Left lung (tissue), 10 donors: Measurements from ENCODE around the gene KCTD17. TPM values are rescaled to one million over a fixed set of nuclear protein-coding genes. Genes with fewer than 3 reads are reported as not detected.

Experiments used
- ATAC-seq: fragments of 200-7000 bp; cut with Tn5 transposase; one replicate; pipeline ENCODE4 v1.9.1; 2020; ENCODE audit warnings: moderate library complexity
- DNase-seq, 4 donors: peaks; one replicate each; pipeline ENCODE4 v3.0.0-alpha.2; 2013 to 2020
- H3K27ac ChIP-seq, 2 donors: fragments of 200-600 bp; sonication (generic) in 1 of 2; one replicate each; pipeline versions ENCODE4 v1.5.0 to v1.8.0; 2020 to 2021
- H3K27me3 ChIP-seq, 2 donors: fragments of 200-600 bp; sonication (generic) in 1 of 2; one replicate each; pipeline versions ENCODE4 v1.5.0 to v1.8.0; 2020 to 2021
- H3K36me3 ChIP-seq, 2 donors: fragments of 200-600 bp; sonication (generic) in 1 of 2; one replicate each; pipeline versions ENCODE4 v1.5.0 to v1.8.0; 2020 to 2021
- H3K4me1 ChIP-seq, 2 donors: fragments of 200-600 bp; one replicate each; pipeline ENCODE4 v1.8.0; 2021
- H3K4me3 ChIP-seq, 2 donors: fragments of 200-600 bp; sonication (generic) in 1 of 2; one replicate each; pipeline versions ENCODE4 v1.5.0 to v1.8.0; 2020 to 2021; ENCODE audit warnings: mild to moderate bottlenecking in 1 of 2
- H3K9me3 ChIP-seq, 2 donors: fragments of 200-600 bp; sonication (generic) in 1 of 2; one replicate each; pipeline versions ENCODE4 v1.5.0 to v1.8.0; 2020 to 2021
- CTCF ChIP-seq, 2 donors: fragments of 200-600 bp; sonication (generic) in 1 of 2; IDR thresholded peaks; one replicate each; pipeline versions ENCODE4 v1.5.0 to v1.8.0; 2021; ENCODE audit warnings: antibody characterized with exemption in 2 of 2
- intact Hi-C, 2 donors: fragments of 100-400 bp; cut with DNase I; formaldehyde crosslinking; loops; one replicate each; pipeline versions ENCODE4 v1.11.2 to v1.14.2; 2022
- polyA plus RNA-seq, 6 donors: library from polyadenylated mRNA; unstranded; fragments of 120-200 nt; gene quantifications; one replicate each; pipeline ENCODE4 v1.2.1, GENCODE V29; 2013; ENCODE audit not compliant: insufficient read length in 6 of 6
- total RNA-seq, 2 donors: library from RNA; stranded (reverse); fragmentation: NEBNext Ultra II Directional; extraction: Animal tissue kit (Norgen Biotek cat#: 25700); gene quantifications; one replicate each; pipeline ENCODE4 v1.2.1, GENCODE V29; 2021
- donor health status: DM: no; HTN: yes; CAD: no.
- donor health status: DM: no; HTN: no; CAD: no.

KCTD17 gene
- total and polyA plus RNA-seq, 8 donors, result 20.5 to 34.2 (median 25.6) TPM

GRCh38 chr22:37058917-37059701 is 7.6 kb downstream of the KCTD17 start:
- ATAC-seq, result no peak
- TF ChIP-seq CTCF (IDR thresholded peaks at IDR 0.05), result no peak
- Histone ChIP-seq H3K4me1 (no peaks in the 10 kb centered on the region), H3K27ac (no peak overlapping the region), H3K27me3 (no peaks in the 10 kb centered on the region), H3K9me3 (no peaks in the 10 kb centered on the region), H3K36me3 (peaks cover 0 to 58% of the 10 kb centered on the region in 2 donors), H3K4me3 (no peak overlapping the region)
- DNase-seq, result no peak
- intact Hi-C loops, result no loop called here

- no peak overlapping the region for H3K4me3 ChIP-seq
- no peaks in the 10 kb centered on the region for H3K27me3 ChIP-seq
- H3K27ac ChIP-seq, result no peak overlapping the region
- no peaks in the 10 kb centered on the region for H3K4me1 ChIP-seq
- intact Hi-C loops, result no loop called here
- no peak for ATAC-seq
- H3K9me3 ChIP-seq, result no peaks in the 10 kb centered on the region
- H3K36me3 ChIP-seq, result peaks cover 0 to 58% of the 10 kb centered on the region in 2 donors
- no peak for TF ChIP-seq CTCF (IDR thresholded peaks at IDR 0.05)
- no peak for DNase-seq
Observed at GRCh38 chr22:37059876-37060449, 8.4 kb downstream of the KCTD17 start.

- Histone ChIP-seq H3K9me3 (no peaks in the 10 kb centered on the region), H3K4me1 (no peaks in the 10 kb centered on the region), H3K36me3 (peaks cover 0 to 58% of the 10 kb centered on the region in 2 donors), H3K4me3 (no peak overlapping the region), H3K27me3 (no peaks in the 10 kb centered on the region), H3K27ac (no peak overlapping the region)
- ATAC-seq (no peak), DNase-seq (no peak)
- no peak for TF ChIP-seq CTCF (IDR thresholded peaks at IDR 0.05)
- intact Hi-C loops, result no loop called here
Observed at GRCh38 chr22:37060801-37061610, 9.5 kb downstream of the KCTD17 start.

- H3K27me3 ChIP-seq, result no peaks in the 10 kb centered on the region
- no peak for ATAC-seq
- DNase-seq, result no peak
- no peaks in the 10 kb centered on the region for H3K4me1 ChIP-seq
- no peak overlapping the region for H3K27ac ChIP-seq
- no peak for TF ChIP-seq CTCF (IDR thresholded peaks at IDR 0.05)
- H3K9me3 ChIP-seq, result no peaks in the 10 kb centered on the region
- H3K36me3 ChIP-seq, result peaks cover 0 to 52% of the 10 kb centered on the region in 2 donors
- no peak overlapping the region for H3K4me3 ChIP-seq
- intact Hi-C loops, result no loop called here
Observed at GRCh38 chr22:37061611-37062375, 10.3 kb downstream of the KCTD17 start.
